Liver (tissue), 9 donors: Measurements from ENCODE around the gene KCNA5. TPM values are rescaled to one million over a fixed set of nuclear protein-coding genes. Genes with fewer than 3 reads are reported as not detected.

Source experiments
- DNase-seq: peaks from one replicate; pipeline ENCODE4 v3.0.0-alpha.2; 2017; ENCODE audit warnings: low spot score
- H3K27ac ChIP-seq, 2 donors: one replicate each; pipeline ENCODE4 v1.7.0; 2013; ENCODE audit warnings: inconsistent platforms in 2 of 2, low read length in 2 of 2, control low read depth in 1 of 2, low read depth in 1 of 2, mild to moderate bottlenecking in 1 of 2
- H3K27me3 ChIP-seq, 4 donors: one replicate each; pipeline versions ENCODE4 v1.6.1 to v1.7.0; 2013; ENCODE audit warnings: low read length in 3 of 4, inconsistent platforms in 1 of 4, mild to moderate bottlenecking in 1 of 4, moderate library complexity in 1 of 4; ENCODE audit not compliant: control insufficient read depth in 4 of 4, insufficient read depth in 4 of 4
- H3K36me3 ChIP-seq, 4 donors: one replicate each; pipeline versions ENCODE4 v1.6.1 to v1.7.0; 2013; ENCODE audit warnings: low read length in 3 of 4, mild to moderate bottlenecking in 3 of 4, low read depth in 1 of 4, moderate library complexity in 1 of 4; ENCODE audit not compliant: control insufficient read depth in 4 of 4, insufficient read depth in 3 of 4
- H3K4me1 ChIP-seq, 4 donors: one replicate each; pipeline versions ENCODE4 v1.6.1 to v1.7.0; 2013; ENCODE audit warnings: low read length in 3 of 4, mild to moderate bottlenecking in 3 of 4, moderate library complexity in 1 of 4; ENCODE audit not compliant: control insufficient read depth in 4 of 4, insufficient read depth in 4 of 4
- H3K4me3 ChIP-seq, 3 donors: one replicate each; pipeline versions ENCODE4 v1.6.1 to v1.7.0; 2013; ENCODE audit warnings: low read length in 3 of 3, control low read depth in 1 of 3, low read depth in 1 of 3, mild to moderate bottlenecking in 1 of 3
- H3K9ac ChIP-seq, 2 donors: one replicate each; pipeline ENCODE4 v1.7.0; 2013; ENCODE audit warnings: low read length in 2 of 2, mild to moderate bottlenecking in 2 of 2, moderate library complexity in 2 of 2, control low read depth in 1 of 2, low read depth in 1 of 2
- H3K9me3 ChIP-seq, 4 donors: one replicate each; pipeline versions ENCODE4 v1.6.1 to v1.7.0; 2013; ENCODE audit warnings: low read length in 3 of 4; ENCODE audit not compliant: control insufficient read depth in 4 of 4
- ATF3 ChIP-seq: IDR thresholded peaks from 2 replicates; pipeline ENCODE4 v1.6.1; 2016; ENCODE audit warnings: antibody characterized with exemption
- CTCF ChIP-seq: fragments of 150-350 bp; IDR thresholded peaks from 2 replicates; pipeline ENCODE4 v1.5.1; 2017; ENCODE audit warnings: improper control_type of control experiment, low read depth, low read length; ENCODE audit not compliant: missing input control
- EGR1 ChIP-seq, 2 donors: IDR thresholded peaks; 2 replicates each; pipeline ENCODE4 v1.6.1; 2016 to 2018; ENCODE audit warnings: antibody characterized with exemption in 2 of 2, low read depth in 2 of 2
- FOXA2 ChIP-seq: IDR thresholded peaks from 2 replicates; pipeline ENCODE4 v1.6.1; 2016; ENCODE audit warnings: antibody characterized with exemption
- GABPA ChIP-seq, 2 donors: IDR thresholded peaks in 1 of 2; conservative IDR thresholded peaks in 1 of 2; 2 replicates each; pipeline ENCODE4 v1.6.1; 2016; ENCODE audit warnings: antibody characterized with exemption in 2 of 2, mild to moderate bottlenecking in 1 of 2, moderate library complexity in 1 of 2
- HNF4A ChIP-seq, 2 donors: conservative IDR thresholded peaks; 2 replicates each; pipeline ENCODE4 v1.6.1; 2016; ENCODE audit warnings: antibody characterized with exemption in 2 of 2, mild to moderate bottlenecking in 2 of 2
- HNF4G ChIP-seq: IDR thresholded peaks from 2 replicates; pipeline ENCODE4 v1.6.1; 2016; ENCODE audit warnings: antibody characterized with exemption
- JUND ChIP-seq, 2 donors: IDR thresholded peaks; 2 replicates each; pipeline ENCODE4 v1.6.1; 2016; ENCODE audit warnings: antibody characterized with exemption in 2 of 2
- MAX ChIP-seq: IDR thresholded peaks from 2 replicates; pipeline ENCODE4 v1.6.1; 2016; ENCODE audit warnings: antibody characterized with exemption
- NR2F2 ChIP-seq: IDR thresholded peaks from 2 replicates; pipeline ENCODE4 v1.6.1; 2016; ENCODE audit warnings: antibody characterized with exemption
- RAD21 ChIP-seq, 2 donors: IDR thresholded peaks; 2 replicates each; pipeline ENCODE4 v1.6.1; 2016; ENCODE audit warnings: antibody characterized with exemption in 2 of 2, mild to moderate bottlenecking in 2 of 2
- REST ChIP-seq: IDR thresholded peaks from 2 replicates; pipeline ENCODE4 v1.6.1; 2016; ENCODE audit warnings: antibody characterized with exemption, mild to moderate bottlenecking
- RXRA ChIP-seq, 2 donors: IDR thresholded peaks; 2 replicates each; pipeline ENCODE4 v1.6.1; 2017 to 2018; ENCODE audit warnings: antibody characterized with exemption in 2 of 2, mild to moderate bottlenecking in 1 of 2
- SP1 ChIP-seq: IDR thresholded peaks from 2 replicates; pipeline ENCODE4 v1.6.1; 2018; ENCODE audit warnings: antibody characterized with exemption, mild to moderate bottlenecking
- TAF1 ChIP-seq: conservative IDR thresholded peaks from 2 replicates; pipeline ENCODE4 v1.6.1; 2016; ENCODE audit warnings: antibody characterized with exemption, mild to moderate bottlenecking
- YY1 ChIP-seq: IDR thresholded peaks from 2 replicates; pipeline ENCODE4 v1.6.1; 2016; ENCODE audit warnings: antibody characterized with exemption, mild to moderate bottlenecking
- ZBTB33 ChIP-seq: IDR thresholded peaks from 2 replicates; pipeline ENCODE4 v1.6.1; 2016; ENCODE audit warnings: antibody characterized with exemption
- WGBS: extraction: QIAGEN DNeasy Blood & Tissue Kit; methylation state at CpG from one replicate; pipeline ENCODE4 v1.1.7; 2013; 5-methylcytosine and 5-hydroxymethylcytosine counted together
- polyA plus RNA-seq, 2 donors: library from polyadenylated mRNA; stranded (reverse) in 1 of 2; unstranded in 1 of 2; fragments of 200-250 nt in 1 of 2; fragments of >200 nt in 1 of 2; fragmentation: Nextera tagmentation in 1 of 2; extraction: Ambion mirVana in 1 of 2; gene quantifications; one replicate each; pipeline versions ENCODE4 v1.2.1 to v1.2.3, GENCODE V29; 2013 to 2015
- total RNA-seq, 2 donors: library from RNA; depleted of rRNA; stranded (reverse); fragments of >200 nt; gene quantifications; one replicate each; pipeline ENCODE4 v1.2.3, GENCODE V29; 2014
- donor health status: healthy.
- donor health status: healthy.
- donor health status: healthy.
- donor health status: healthy.
- donor health status: healthy.

KCNA5 gene
- total and polyA plus RNA-seq, 4 donors = 0.09 to 0.42 (median 0.12) TPM; not detected in 1

- no peak overlapping the region for H3K27ac ChIP-seq
- no peaks in the 10 kb centered on the region for H3K9me3 ChIP-seq
- H3K27me3 ChIP-seq = peaks cover 0 to 7% (median under 1%) of the 10 kb centered on the region in 4 donors
- no peak for DNase-seq
- no peaks in the 10 kb centered on the region for H3K4me1 ChIP-seq
- TF ChIP-seq RAD21 (IDR thresholded peaks at IDR 0.05) = no peak
- TF ChIP-seq REST = no peak
- no peak for TF ChIP-seq SP1
- WGBS = 77% methylated on average over 4 of the region's 4 CpGs
- no peaks in the 10 kb centered on the region for H3K36me3 ChIP-seq
- no peak overlapping the region for H3K9ac ChIP-seq
- H3K4me3 ChIP-seq = no peak overlapping the region
Measured at GRCh38 chr12:5076761-5077160, 33.1 kb downstream of the KCNA5 start.

GRCh38 chr12:5078423-5078822, 34.7 kb downstream of the KCNA5 start:
- WGBS = 54% methylated on average over 4 of the region's 4 CpGs
- no peak for DNase-seq
- H3K27ac ChIP-seq = no peak overlapping the region

More at GRCh38 chr12:5078423-5078822, 34.7 kb downstream of the KCNA5 start:
- TF ChIP-seq MAX (no peak), YY1 (no peak), HNF4G (no peak), RAD21 (IDR thresholded peaks at IDR 0.05) (no peak), ATF3 (no peak), REST (no peak), HNF4A (conservative IDR thresholded peaks at IDR 0.05) (no peak), RXRA (IDR thresholded peaks at IDR 0.05) (no peak), NR2F2 (no peak), GABPA (IDR thresholded peaks at IDR 0.05 in 1 of 2, conservative IDR thresholded peaks at IDR 0.05 in 1 of 2) (no peak), ZBTB33 (no peak), FOXA2 (no peak), CTCF (no peak), SP1 (no peak), EGR1 (IDR thresholded peaks at IDR 0.05; ENCODE audit: low read depth in 2 of 2) (no peak), JUND (IDR thresholded peaks at IDR 0.05) (no peak), TAF1 (no peak)
- Histone ChIP-seq H3K27me3 (peaks cover 0 to 3% (median under 1%) of the 10 kb centered on the region in 4 donors), H3K36me3 (no peaks in the 10 kb centered on the region), H3K9ac (no peak overlapping the region), H3K4me3 (no peak overlapping the region), H3K4me1 (no peaks in the 10 kb centered on the region), H3K9me3 (no peaks in the 10 kb centered on the region)
